Retina (tissue), 1 donor: Measurements from ENCODE around the gene STX19.

Source experiments
- DNase-seq: peaks from one replicate; pipeline ENCODE4 v3.0.0-alpha.2; 2016

The STX19 gene

GRCh38 chr3:94026623-94027022 is 1.8 kb downstream of the STX19 start:
- DNase-seq, result no peak

- no peak for DNase-seq
These were observed 4.0 kb downstream of the STX19 start for GRCh38 chr3:94024385-94024784.

GRCh38 chr3:94020293-94020692 is 8.1 kb downstream of the STX19 start:
- no peak for DNase-seq

GRCh38 chr3:94019659-94020058 is 8.7 kb downstream of the STX19 start:
- DNase-seq, result no peak

- DNase-seq, result no peak
These were observed 13.4 kb downstream of the STX19 start for GRCh38 chr3:94015025-94015424.

GRCh38 chr3:94012185-94012584 is 16.2 kb downstream of the STX19 start:
- no peak for DNase-seq

GRCh38 chr3:94011233-94011711 is 17.1 kb downstream of the STX19 start:
- DNase-seq, result no peak

GRCh38 chr3:94009608-94010007 is 18.8 kb downstream of the STX19 start:
- DNase-seq, result no peak

GRCh38 chr3:94008253-94008652 is 20.1 kb downstream of the STX19 start:
- no peak for DNase-seq

- peak; percentile 19 for DNase-seq
These were observed 24.0 kb downstream of the STX19 start for GRCh38 chr3:94004301-94004910.

- no peak for DNase-seq
These were observed 26.4 kb downstream of the STX19 start for GRCh38 chr3:94001827-94002495.

GRCh38 chr3:94001191-94001590 is 27.2 kb downstream of the STX19 start:
- DNase-seq, result no peak

- DNase-seq, result no peak
These were observed 34.3 kb downstream of the STX19 start for GRCh38 chr3:93994056-93994455.

GRCh38 chr3:93992207-93992606 is 36.2 kb downstream of the STX19 start:
- DNase-seq, result no peak

GRCh38 chr3:93991631-93992030 is 36.8 kb downstream of the STX19 start:
- no peak for DNase-seq

- DNase-seq, result no peak
These were observed 39.2 kb downstream of the STX19 start for GRCh38 chr3:93989241-93989640.

GRCh38 chr3:93988764-93989163 is 39.6 kb downstream of the STX19 start:
- DNase-seq, result no peak

- DNase-seq, result no peak
These were observed 40.1 kb downstream of the STX19 start for GRCh38 chr3:93988283-93988682.

GRCh38 chr3:93984618-93985017 is 43.8 kb downstream of the STX19 start:
- DNase-seq, result no peak

- no peak for DNase-seq
These were observed 45.0 kb downstream of the STX19 start for GRCh38 chr3:93983408-93983807.

- no peak for DNase-seq
These were observed 46.7 kb downstream of the STX19 start for GRCh38 chr3:93981649-93982048.

GRCh38 chr3:93979850-93980676 is 48.3 kb downstream of the STX19 start, which contains the start of gene ARL13B:
Gene ARL13B, plus strand, starts transcription at chr3:93980155. Its CDS starts 269 bp downstream, at chr3:93980424.
- peak; percentile 97 for DNase-seq
